Measurements from ENCODE around the gene HTR1D. TPM values are rescaled to one million over a fixed set of nuclear protein-coding genes. Genes with fewer than 3 reads are reported as not detected.

The HTR1D gene
- total RNA-seq, 1 experiment from 2014 or later = 3.1 TPM

GRCh38 chr1:23211955-23212354, 5.3 kb downstream of the HTR1D start:
- no peak for TF ChIP-seq CTCF (conservative IDR thresholded peaks at IDR 0.05)
- no peaks in the 10 kb centered on the region for H3K4me1 ChIP-seq (ENCODE audit: insufficient read depth, low read length)
- H2AFZ ChIP-seq (ENCODE audit: low read length) = no peak overlapping the region
- no peak overlapping the region for H3K9ac ChIP-seq (ENCODE audit: extremely low read depth, insufficient read length, low read length)
- no peaks in the 10 kb centered on the region for H3K27me3 ChIP-seq (ENCODE audit: insufficient read depth, low read length)
- no peak overlapping the region for H3K14ac ChIP-seq (ENCODE audit: insufficient read depth, low read length)
- H3K9me3 ChIP-seq (ENCODE audit: control insufficient read depth, low read depth, low read length) = no peaks in the 10 kb centered on the region
- DNase-seq = no peak
- no peak overlapping the region for H2BK15ac ChIP-seq (ENCODE audit: low read depth, low read length)
- no peak overlapping the region for H2BK120ac ChIP-seq (ENCODE audit: low read depth, low read length, poor library complexity, severe bottlenecking)
- WGBS (ENCODE audit: extremely low coverage, insufficient read length, low lambda C conversion rate) = no CpG with 5 or more reads among the region's 4 CpGs
- Mint-ChIP-seq H3K36me3 (ENCODE audit: insufficient read depth in 1 of 3, low read depth in 3 of 3) (no peaks in the 10 kb centered on the region), H3K4me1 (peaks cover 8 to 29% of the 10 kb centered on the region in 2 experiments), H3K9me3 (no peaks in the 10 kb centered on the region), H3K4me3 (no peak overlapping the region), H3K27ac (no peak overlapping the region), H3K27me3 (ENCODE audit: low read depth) (peaks cover 11% of the 10 kb centered on the region)
- H2BK12ac ChIP-seq (ENCODE audit: insufficient read length, low read depth, low read length) = no peak overlapping the region
- H3K79me2 ChIP-seq (ENCODE audit: insufficient read depth, low read length) = no peaks in the 10 kb centered on the region
- H3K4ac ChIP-seq (ENCODE audit: low read depth, low read length) = no peak overlapping the region
- H2BK20ac ChIP-seq (ENCODE audit: low read depth, low read length, poor library complexity, severe bottlenecking) = no peak overlapping the region
- no peaks in the 10 kb centered on the region for H3K23me2 ChIP-seq (ENCODE audit: insufficient read length, low read depth, low read length, poor library complexity, severe bottlenecking)
- no peak overlapping the region for H3K23ac ChIP-seq (ENCODE audit: insufficient read length, low read depth, low read length)
- H2AK5ac ChIP-seq (ENCODE audit: insufficient read length, low read length) = no peak overlapping the region
- no peaks in the 10 kb centered on the region for H4K20me1 ChIP-seq (ENCODE audit: control insufficient read depth, insufficient read depth, insufficient read length)
- no peak overlapping the region for H4K91ac ChIP-seq (ENCODE audit: insufficient read length, low read depth, low read length)
- H3K4me2 ChIP-seq (ENCODE audit: insufficient read depth, insufficient read length, low read length) = no peak overlapping the region
- no peak overlapping the region for H3K56ac ChIP-seq (ENCODE audit: insufficient read length, low read depth, low read length)
- no peak overlapping the region for H2BK5ac ChIP-seq (ENCODE audit: insufficient read length, low read length)
- H3K27ac ChIP-seq (ENCODE audit: insufficient read length, low read depth, low read length) = no peak overlapping the region
- H3T11ph ChIP-seq (ENCODE audit: low read length) = no peak overlapping the region
- H4K8ac ChIP-seq (replicated peaks; ENCODE audit: insufficient read length, low read depth, low read length) = no peak overlapping the region
- H3K79me1 ChIP-seq (ENCODE audit: insufficient read depth, low read depth, low read length, poor library complexity, severe bottlenecking) = no peaks in the 10 kb centered on the region
- no peak overlapping the region for H3K18ac ChIP-seq (ENCODE audit: insufficient read length, low read depth, low read length)
- no peak overlapping the region for H4K5ac ChIP-seq (ENCODE audit: insufficient read length, low read depth, low read length)

Measured in H9 (cell line).